ENCODE results near the gene ACVR1B.

The ACVR1B gene

DNA sequence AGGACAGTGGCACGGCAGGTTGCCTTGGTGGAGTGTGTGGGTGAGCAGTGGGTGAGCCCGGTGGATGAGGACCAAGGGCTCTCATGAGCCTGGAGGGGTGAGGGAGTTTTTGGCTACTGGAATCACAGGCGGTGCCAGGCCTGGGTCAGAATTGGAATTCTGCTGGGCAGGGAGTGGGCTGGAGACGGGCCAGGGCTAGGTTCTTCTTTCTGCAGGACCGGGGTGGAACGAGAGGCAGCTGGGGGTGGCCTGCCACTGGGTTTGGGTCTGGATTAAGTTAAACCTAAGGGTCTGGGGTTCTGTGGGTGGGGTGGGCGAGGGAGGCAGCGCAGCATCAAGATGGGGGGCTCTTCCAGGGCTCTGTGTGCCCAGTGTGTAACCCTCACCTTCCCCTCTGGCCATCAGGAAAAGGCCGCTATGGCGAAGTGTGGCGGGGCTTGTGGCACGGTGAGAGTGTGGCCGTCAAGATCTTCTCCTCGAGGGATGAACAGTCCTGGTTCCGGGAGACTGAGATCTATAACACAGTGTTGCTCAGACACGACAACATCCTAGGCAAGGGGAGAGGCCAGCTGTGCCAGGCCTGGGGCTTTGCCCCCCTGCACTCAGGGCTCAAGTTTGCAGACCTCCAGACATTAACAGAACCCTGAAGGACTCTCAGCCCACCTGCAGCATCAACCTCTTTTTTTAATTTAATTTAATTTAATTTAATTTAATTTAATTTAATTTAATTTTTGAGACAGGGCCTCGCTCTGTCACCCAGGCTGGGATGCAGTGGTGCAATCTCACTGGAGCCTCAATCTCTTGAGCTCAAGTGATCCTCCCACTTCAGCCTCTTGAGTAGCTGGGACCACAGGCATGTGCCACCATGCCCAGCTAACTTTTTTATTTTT lies 37.2 kb upstream of the ACVR1B start (continued):
- TF ChIP-seq ZNF48 (tag by site-specific recombination; IDR thresholded peaks at IDR 0.05) (no peak), ZFHX2 (tag by site-specific recombination; conservative IDR thresholded peaks at IDR 0.05) (peak; percentile 33), ZNF23 (tag by site-specific recombination; IDR thresholded peaks at IDR 0.05; ENCODE audit: borderline replicate concordance) (no peak), ZIC2 (tag by site-specific recombination; IDR thresholded peaks at IDR 0.05) (no peak)

DNA sequence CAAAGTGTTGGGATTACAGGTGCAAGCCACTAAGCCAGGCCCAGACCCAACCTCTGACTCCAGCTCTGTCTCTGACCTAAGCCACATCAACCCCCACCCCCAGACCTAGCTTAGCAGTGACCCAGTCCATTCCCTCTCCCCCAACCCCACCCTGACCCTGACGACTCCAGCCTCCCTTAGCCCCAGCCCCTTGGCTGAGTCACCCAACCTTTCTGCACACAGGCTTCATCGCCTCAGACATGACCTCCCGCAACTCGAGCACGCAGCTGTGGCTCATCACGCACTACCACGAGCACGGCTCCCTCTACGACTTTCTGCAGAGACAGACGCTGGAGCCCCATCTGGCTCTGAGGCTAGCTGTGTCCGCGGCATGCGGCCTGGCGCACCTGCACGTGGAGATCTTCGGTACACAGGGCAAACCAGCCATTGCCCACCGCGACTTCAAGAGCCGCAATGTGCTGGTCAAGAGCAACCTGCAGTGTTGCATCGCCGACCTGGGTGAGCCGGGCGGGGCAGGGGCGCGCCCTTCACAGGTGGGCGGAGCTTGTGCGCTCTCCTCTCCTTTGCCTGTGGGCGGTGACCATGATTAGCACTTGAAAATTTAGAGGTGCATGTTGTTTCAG lies 36.4 kb upstream of the ACVR1B start:
- Histone ChIP-seq H3K4me1 (ENCODE audit: control insufficient read depth, insufficient read depth, low read length) (no peaks in the 10 kb centered on the region), H3K9me3 (ENCODE audit: control insufficient read depth, insufficient read depth, low read depth, low read length) (no peaks in the 10 kb centered on the region), H3K4me3 (ENCODE audit: low read depth, low read length) (no peak overlapping the region), H3K36me3 (ENCODE audit: control insufficient read depth in 2 of 2, insufficient read depth in 1 of 2, low read length in 2 of 2) (peaks cover 0 to 10% of the 10 kb centered on the region in 2 experiments; a peak in 1 of 3 replicates), H3K27ac (ENCODE audit: extremely low read depth, low read depth, low read length) (no peak overlapping the region)
- TF ChIP-seq, protein P1, sequence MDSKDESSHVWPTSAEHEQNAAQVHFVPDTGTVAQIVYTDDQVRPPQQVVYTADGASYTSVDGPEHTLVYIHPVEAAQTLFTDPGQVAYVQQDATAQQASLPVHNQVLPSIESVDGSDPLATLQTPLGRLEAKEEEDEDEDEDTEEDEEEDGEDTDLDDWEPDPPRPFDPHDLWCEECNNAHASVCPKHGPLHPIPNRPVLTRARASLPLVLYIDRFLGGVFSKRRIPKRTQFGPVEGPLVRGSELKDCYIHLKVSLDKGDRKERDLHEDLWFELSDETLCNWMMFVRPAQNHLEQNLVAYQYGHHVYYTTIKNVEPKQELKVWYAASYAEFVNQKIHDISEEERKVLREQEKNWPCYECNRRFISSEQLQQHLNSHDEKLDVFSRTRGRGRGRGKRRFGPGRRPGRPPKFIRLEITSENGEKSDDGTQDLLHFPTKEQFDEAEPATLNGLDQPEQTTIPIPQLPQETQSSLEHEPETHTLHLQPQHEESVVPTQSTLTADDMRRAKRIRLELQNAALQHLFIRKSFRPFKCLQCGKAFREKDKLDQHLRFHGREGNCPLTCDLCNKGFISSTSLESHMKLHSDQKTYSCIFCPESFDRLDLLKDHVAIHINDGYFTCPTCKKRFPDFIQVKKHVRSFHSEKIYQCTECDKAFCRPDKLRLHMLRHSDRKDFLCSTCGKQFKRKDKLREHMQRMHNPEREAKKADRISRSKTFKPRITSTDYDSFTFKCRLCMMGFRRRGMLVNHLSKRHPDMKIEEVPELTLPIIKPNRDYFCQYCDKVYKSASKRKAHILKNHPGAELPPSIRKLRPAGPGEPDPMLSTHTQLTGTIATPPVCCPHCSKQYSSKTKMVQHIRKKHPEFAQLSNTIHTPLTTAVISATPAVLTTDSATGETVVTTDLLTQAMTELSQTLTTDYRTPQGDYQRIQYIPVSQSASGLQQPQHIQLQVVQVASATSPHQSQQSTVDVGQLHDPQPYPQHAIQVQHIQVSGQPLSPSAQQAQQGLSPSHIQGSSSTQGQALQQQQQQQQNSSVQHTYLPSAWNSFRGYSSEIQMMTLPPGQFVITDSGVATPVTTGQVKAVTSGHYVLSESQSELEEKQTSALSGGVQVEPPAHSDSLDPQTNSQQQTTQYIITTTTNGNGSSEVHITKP (tag by site-specific recombination; IDR thresholded peaks at IDR 0.05) = no peak
- 0 out of 2 replicates have a peak, but pooled peaks have one; percentile 17 for TF ChIP-seq KLF7 (tag by site-specific recombination; IDR thresholded peaks at IDR 0.05; ENCODE audit: borderline replicate concordance)
- TF ChIP-seq KLF1 (tag by site-specific recombination; IDR thresholded peaks at IDR 0.05) = peak; percentile 88
- peak; percentile 57 for TF ChIP-seq KLF8 (tag by site-specific recombination; IDR thresholded peaks at IDR 0.05)
- TF ChIP-seq ZNF830 (tag by site-specific recombination; IDR thresholded peaks at IDR 0.05; ENCODE audit: low read depth) = no peak
- POLR2A ChIA-PET = interaction anchor here (0.6 kb wide), 1 partner anchor 417 kb away, joined by 5 read pairs; no protein-coding TSS in a partner anchor
- CTCF ChIA-PET = interaction anchor here (0.6 to 0.9 kb wide), 3 partner anchors 8 to 66 kb away, joined by 3 read pairs; no protein-coding TSS in a partner anchor

DNA sequence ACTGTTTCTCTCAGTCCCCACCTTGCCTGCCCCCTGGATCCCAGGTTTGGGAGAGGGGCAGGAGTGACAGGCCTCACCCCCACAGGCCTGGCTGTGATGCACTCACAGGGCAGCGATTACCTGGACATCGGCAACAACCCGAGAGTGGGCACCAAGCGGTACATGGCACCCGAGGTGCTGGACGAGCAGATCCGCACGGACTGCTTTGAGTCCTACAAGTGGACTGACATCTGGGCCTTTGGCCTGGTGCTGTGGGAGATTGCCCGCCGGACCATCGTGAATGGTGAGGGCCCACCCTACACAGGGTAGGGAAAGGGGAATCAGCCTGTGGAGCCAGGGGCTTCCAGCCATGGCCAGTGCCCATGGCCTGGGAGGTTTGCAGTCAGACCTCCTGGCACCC lies 35.5 kb upstream of the ACVR1B start:
- no peak overlapping the region for H3K4me3 ChIP-seq (ENCODE audit: low read depth, low read length)
- ChIA-PET POLR2A (no interaction called here), CTCF (interaction anchor here (0.6 to 2.9 kb wide), 2 partner anchors 11 to 21 kb away, joined by 3 to 19 read pairs; no protein-coding TSS in a partner anchor)
- H3K27ac ChIP-seq (ENCODE audit: extremely low read depth, low read depth, low read length) = no peak overlapping the region
- H3K4me1 ChIP-seq (ENCODE audit: control insufficient read depth, insufficient read depth, low read length) = no peaks in the 10 kb centered on the region
- no peaks in the 10 kb centered on the region for H3K9me3 ChIP-seq (ENCODE audit: control insufficient read depth, insufficient read depth, low read depth, low read length)
- peaks cover 0 to 10% of the 10 kb centered on the region in 2 experiments; a peak in 1 of 3 replicates for H3K36me3 ChIP-seq (ENCODE audit: control insufficient read depth in 2 of 2, insufficient read depth in 1 of 2, low read length in 2 of 2)
- no peak for TF ChIP-seq ZNF670 (tag by site-specific recombination; IDR thresholded peaks at IDR 0.05; ENCODE audit: low read depth)
- no peak for TF ChIP-seq ZNF433 (tag by site-specific recombination; IDR thresholded peaks at IDR 0.05; ENCODE audit: low read depth)

DNA sequence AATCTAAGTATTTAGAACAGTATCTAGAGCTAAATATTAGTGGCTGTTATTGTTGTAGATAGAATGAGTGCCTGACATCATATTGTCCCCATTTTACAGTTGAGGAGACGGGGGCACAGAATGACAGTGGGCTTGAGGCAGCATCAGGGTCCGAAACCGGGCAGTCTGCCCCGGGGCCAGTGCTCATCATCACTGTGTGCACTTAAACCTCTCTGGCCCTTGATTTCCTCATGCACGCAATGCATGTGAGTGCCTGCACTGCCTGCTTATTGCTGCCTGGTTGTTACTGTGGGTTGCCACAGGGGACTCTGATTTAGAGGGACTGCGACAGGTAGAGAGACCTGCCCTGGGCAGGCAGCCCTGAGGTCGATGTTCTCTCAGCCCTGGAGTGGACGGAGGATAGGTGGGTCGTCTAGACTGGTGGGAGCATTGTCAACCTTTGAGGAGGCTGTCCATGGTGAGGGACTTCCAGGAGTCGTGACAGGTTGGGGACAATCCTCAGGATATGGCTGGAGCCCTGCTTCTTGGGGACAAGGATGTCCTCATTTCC lies 34.4 kb upstream of the ACVR1B start:
- Histone ChIP-seq H3K27ac (ENCODE audit: extremely low read depth, low read depth, low read length) (no peak overlapping the region), H3K9me3 (ENCODE audit: control insufficient read depth, insufficient read depth, low read depth, low read length) (no peaks in the 10 kb centered on the region), H3K4me1 (ENCODE audit: control insufficient read depth, insufficient read depth, low read length) (no peaks in the 10 kb centered on the region), H3K4me3 (ENCODE audit: low read depth, low read length) (no peak overlapping the region), H3K36me3 (ENCODE audit: control insufficient read depth in 2 of 2, insufficient read depth in 1 of 2, low read length in 2 of 2) (peaks cover 0 to 10% of the 10 kb centered on the region in 2 experiments; a peak in 1 of 3 replicates)
- ChIA-PET CTCF (interaction anchor here (0.5 to 2.9 kb wide), 3 partner anchors 9 to 385 kb away, joined by 3 to 19 read pairs (median 3); no protein-coding TSS in a partner anchor), POLR2A (no interaction called here)
- TF ChIP-seq, protein P2, sequence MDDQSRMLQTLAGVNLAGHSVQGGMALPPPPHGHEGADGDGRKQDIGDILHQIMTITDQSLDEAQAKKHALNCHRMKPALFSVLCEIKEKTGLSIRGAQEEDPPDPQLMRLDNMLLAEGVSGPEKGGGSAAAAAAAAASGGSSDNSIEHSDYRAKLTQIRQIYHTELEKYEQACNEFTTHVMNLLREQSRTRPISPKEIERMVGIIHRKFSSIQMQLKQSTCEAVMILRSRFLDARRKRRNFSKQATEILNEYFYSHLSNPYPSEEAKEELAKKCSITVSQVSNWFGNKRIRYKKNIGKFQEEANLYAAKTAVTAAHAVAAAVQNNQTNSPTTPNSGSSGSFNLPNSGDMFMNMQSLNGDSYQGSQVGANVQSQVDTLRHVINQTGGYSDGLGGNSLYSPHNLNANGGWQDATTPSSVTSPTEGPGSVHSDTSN (CRISPR knock-in tag; IDR thresholded peaks at IDR 0.05) = no peak
- TF ChIP-seq ZNF530 (tag by site-specific recombination; IDR thresholded peaks at IDR 0.05; ENCODE audit: low read depth) (no peak), SCRT2 (tag by site-specific recombination; IDR thresholded peaks at IDR 0.05) (peak; percentile 62), ZNF670 (tag by site-specific recombination; IDR thresholded peaks at IDR 0.05; ENCODE audit: low read depth) (no peak)

All from HEK293 (cell line).